GM21526 (cell line): ENCODE measurements around the gene PROK1.

ENCODE experiments used
- ATAC-seq: cut with Tn5 transposase; IDR thresholded peaks from one replicate; pipeline ENCODE4 v1.9.1; 2021; ENCODE audit warnings: moderate library complexity; ENCODE audit not compliant: unreplicated experiment, low FRiP score

PROK1 gene

DNA sequence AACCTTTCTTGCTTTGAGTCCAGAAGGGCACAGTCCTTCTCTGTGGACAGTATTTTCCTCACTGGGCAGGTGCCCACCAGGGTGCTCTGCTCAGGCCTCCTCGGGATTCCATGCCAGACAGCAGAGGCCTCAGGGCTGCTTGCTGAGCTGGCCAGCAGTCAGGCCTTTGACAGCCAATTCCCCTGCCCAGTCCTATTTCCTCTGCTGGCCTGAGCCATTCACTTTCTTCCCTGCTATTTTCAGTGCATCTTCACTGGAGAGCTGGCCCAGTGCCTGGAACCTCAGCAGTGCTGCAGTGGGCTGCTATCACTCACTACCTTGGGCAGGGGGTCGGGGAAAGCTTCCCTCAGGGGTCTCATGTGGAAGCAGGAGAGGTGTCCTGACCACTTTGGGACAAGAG, 34.8 kb downstream of the PROK1 start:
- no peak for ATAC-seq

DNA sequence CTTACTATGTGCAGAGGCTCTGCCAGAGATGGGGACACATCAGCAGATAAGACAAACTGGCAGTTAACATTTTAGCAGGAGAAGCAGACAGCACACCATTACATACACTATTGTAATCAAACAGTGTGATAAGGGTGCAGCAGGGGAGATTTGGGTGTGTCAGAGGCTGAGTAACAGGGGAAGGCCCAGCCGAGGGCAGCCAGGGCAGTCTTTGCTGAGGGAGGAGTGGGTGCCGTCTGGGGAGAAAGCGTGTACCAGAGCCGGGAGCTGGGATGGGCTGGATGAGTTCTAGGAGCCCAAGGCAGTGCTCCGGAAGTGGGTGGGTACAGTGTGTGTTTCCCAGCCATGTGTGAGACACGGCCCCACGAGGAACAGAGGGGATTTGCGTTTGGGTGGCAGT, 36.8 kb downstream of the PROK1 start:
- no peak for ATAC-seq

DNA sequence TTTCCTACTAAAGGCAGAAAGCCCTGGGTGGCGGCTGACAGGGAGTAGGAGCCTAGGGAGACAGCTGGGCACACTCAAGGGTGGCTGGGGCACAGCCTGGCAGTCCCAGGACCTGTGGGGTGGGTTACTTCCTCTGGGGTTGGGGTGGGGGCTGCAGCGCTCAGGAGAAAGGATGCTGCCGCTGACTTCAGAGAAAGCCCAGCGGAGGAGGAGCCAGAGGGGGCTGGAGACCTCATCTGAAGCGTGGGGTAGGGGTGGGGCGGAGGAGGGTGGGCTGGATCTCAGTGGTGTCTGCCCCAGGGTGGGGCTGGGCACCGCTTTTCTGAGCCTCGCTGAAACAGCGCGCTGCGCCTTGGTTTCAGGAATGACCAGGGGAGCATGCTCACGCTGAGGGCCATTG, 37.2 kb downstream of the PROK1 start:
- no peak for ATAC-seq

DNA sequence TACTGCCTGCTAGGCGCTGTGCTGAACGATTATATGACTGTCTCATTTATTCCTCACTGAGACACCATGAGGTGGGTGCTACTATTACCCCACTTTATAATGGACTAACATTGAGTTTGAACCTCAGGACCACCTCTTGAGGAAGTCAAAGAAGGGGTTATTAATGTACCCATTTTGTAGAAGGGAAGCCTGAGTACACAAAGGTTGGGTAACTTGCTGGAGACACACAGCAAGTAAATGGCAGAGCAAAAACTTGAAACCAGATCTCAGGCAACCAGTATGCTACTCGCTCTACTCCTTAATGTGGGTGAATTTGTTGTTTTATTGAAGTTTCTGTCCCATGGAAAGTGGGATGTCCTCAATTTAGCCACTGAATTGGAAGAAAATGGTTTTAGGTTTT, 37.9 kb downstream of the PROK1 start:
- no peak for ATAC-seq

DNA sequence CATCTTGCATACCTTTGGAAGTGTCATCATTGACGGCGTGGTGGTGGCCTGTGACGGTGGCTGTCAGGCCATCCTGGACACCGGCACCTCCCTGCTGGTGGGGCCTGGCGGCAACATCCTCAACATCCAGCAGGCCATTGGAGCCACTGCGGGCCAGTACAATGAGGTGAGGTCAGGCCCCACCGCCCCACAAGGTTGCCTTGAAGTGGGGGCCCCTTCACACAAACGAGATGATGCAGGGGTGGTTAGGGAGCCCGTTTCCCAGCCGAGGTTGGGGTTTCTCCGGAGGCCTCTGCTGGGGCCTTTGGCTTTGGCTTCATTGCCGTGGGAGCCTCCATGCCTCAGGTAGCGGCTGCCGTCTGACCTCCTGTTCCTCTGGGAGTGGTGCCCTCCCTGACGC, 38.5 kb downstream of the PROK1 start:
- ATAC-seq: no peak

DNA sequence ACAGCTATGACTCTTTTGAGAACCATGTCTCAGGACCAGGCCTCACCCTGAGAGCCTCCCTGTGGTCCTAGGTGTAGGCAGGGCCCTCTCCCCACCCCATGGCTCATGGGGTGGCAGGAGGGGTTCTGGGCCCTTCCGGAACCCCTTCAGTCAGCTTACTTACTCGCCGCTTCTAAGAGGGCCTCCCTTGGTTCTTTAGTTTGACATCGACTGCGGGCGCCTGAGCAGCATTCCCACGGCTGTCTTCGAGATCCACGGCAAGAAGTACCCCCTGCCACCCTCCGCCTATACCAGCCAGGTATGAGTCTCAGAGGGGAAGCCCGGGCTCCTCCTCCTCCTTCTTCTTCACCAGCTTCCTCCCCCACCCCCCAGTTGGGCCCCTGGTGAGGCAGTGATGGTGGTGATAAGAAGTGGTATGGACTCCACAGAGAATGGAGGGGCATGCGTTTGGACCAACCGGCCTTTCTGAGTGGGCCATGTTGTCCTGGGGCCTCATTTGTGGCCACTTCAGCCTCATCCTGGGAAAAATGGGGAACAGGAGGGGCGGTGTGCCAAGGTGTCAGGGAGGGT, 39.1 kb downstream of the PROK1 start:
- no peak for ATAC-seq

DNA sequence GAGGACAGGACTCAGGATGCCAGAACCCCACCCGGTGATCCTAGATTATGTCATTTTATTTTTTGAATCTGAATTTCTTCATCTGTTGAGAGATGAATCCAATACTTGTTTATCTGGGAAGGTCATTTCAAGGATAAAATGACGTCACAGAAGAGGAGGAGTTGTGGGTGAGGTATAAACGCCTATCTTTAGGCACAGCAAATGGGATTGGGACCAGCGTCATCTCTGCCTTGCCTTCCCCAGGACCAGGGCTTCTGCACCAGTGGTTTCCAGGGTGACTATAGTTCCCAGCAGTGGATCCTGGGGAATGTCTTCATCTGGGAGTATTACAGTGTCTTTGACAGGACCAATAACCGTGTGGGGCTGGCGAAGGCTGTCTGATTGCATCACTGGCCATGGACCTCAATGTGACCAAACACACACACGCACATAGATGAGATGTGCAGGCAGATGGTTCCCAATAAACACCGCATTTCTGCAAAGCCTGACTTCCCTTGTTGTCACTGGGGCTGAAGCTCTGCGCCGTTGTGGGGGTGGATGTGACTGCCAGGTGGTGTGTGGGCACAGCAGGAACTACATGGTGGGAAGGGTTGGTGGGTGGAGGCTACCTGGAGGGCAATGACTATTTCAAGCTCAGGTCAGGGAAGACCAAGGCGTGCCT, 40.0 kb downstream of the PROK1 start:
- ATAC-seq: no peak

DNA sequence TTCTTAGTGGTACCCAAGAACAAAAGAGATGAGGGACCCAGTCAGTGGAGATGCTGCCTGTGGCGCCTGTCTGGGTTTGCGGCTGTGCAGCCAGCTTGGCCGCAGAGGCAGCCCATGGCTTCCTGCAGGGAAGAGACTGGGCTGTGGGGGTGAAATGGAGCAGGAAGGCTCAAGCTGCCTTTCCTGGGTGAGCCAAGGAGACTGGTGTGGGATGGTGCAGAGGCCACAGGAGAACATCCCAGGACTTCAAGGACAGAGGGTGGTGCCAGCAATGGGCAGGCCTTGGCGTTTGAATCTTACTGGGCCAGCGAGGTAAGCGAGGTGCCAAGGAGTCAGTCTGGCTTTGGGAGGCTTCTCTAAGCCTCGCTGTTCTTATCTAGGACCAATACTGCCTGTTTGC, 41.6 kb downstream of the PROK1 start:
- ATAC-seq: no peak

DNA sequence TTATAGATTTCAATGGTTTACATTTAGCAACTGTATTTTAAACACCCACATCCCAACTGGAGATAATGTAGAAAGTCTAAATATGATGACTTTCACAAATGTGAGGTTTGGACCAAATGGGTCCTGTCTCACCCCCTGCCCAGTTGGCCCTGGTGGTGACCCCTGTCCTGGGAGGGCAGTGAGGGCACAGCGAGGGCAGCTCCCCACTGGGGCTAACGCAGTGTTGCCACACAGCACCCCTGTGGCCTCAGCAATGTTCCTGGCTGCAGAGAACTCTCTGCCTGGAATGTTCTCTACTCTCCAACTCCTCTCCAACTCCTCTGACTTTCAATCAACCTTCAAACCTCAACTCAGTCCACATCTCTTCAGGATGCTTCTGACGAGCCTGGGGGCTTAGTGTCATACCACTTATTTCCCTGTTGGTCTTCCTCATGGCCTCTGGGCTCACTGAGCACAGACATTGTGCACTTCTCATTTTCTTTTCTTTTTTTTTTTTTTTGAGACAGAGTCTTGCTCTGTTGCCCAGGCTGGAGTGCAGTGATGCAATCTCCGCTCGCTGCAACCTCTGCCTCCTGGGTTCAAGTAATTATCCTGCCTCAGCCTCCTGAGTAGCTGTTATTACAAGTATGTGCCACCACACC, 42.2 kb downstream of the PROK1 start:
- no peak for ATAC-seq

DNA sequence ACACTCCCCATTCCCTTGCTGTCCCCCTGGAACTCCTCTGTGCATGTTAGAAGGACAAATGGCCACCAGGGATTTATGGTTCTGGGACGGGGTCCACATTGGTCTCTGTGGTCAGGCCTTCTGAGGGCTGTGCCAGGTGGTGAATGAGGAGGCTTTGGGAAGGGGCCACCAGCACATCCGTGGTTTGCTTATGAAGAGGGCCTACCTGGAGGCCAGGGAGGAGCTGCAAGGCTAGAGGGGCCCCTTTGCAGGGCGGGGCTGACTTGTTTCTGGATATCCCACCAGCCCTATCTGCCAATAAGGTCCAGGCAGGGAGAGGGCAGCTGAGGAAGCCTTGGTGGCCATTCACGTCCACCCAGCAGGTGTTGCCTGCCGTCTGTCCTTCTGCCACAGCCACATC, 43.1 kb downstream of the PROK1 start:
- no peak for ATAC-seq

DNA sequence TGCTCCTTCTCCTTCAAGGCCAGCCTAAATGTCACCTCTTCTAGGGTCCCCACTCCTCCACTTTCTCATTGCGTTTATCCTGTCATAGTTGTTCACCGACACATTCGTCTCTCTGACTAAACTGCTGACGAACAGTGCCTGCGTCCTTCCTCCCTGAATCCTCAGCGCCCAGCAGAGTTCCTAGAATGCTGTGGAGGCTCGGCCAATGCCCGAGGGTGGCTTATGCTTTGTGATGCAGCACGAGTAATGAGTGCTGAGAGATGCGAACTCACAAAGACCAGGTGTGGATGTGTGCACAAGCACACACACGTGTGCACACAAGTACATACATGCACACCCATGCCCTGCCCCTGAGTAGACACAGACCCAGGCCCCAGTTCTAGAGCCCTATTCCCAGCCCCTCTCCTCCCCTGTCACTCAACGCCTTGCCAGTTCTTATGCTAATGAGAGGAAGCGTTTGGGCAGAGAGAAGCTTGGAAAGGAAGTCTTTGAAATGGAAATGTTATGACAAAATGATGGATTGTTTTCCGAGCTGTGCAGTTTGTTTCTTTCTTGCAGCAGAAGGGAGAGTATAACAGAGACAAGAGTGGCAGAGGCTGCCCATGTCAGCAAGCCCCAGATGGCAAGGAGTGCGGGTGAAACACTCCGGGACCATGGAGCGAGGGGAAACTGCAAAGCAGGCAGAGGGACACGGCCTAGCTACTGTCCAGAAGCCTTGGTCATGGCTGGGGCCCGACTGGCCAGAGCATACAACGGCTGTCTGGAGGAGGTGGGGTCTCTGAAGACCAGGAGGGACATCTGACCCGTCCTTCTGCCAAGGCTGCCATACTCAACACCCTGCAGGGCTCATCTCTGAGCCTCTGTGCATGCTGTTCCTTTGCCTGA, 43.8 kb downstream of the PROK1 start:
- no peak for ATAC-seq

DNA sequence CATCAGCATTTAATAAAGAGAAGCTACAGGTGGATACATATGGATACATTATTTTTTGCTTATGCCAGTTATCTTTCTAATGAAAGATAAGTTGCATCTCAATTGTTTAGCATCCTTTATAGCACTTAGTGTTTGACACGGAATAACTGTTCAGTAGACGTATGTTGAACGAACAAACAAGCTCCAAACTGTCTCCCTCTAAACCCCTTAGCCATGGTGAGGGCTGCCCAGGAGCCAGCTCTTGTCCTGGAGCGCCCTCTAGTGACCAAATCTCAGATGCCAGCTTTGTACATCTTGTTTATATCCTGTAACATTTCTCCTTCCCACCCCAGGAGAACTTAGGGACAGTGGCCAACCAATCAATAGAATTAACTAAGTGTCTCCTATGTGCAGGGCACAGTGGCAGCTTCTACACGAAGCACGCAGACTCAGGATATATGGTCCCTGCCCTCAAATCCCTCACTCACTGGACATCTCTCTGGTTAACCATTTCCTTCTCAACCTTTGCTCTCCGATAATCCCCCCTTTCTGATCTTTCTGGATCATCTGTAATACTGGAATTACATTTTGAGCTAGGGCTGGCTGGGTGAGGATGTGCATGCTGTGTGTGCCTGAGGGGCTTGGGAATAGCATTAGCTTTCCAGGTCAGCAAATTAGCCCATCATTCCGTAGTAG, 45.1 kb downstream of the PROK1 start:
- ATAC-seq: no peak

DNA sequence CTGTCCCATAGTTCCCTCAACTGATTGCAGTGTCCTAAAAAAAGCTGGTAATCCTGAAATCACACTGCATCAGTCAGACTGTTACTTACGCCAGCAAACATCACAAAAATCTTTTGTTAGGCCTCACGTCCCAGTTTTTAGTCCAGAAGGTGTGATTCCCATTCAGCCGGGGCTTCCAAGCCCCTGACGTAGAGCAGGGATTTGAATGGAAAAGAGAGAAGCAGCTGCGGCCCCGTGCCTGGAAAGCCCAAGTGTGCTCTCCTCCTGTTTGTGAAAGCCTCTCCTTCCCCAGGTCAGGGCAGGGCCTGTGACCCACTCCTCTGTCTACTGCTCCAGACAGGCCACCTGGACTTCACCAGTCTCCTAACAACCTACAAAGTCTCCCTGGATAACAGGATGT, 47.3 kb downstream of the PROK1 start:
- no peak for ATAC-seq

DNA sequence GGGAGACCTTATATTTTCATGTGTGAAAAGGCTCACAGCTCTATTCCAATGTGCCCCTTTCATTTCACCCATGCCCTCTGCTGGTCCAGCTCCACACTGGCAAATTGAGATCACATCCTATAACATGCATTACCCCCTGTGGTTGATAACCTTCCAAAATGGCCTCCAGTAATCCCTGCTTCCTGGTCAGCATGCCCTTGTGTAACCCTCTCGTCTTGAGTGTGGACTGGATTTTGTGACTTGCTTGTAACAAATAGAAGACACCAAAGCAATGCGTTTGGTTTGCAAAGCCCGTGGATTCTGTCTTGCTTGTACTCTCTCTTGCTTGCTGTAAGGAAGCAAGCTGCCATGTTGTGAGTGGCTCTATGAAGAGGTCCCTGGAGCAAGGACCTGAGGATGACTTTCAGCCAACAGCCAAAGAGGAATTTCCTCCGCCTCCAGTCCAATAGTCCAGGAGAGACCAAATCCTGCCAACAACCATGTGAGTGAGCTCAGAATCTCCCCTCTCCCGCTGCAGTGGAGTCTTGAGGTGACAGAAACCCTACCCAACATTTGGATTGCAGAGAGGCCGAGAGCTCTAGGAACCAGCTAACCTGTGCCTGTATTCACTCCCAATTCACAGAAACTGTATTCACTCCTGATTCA, 50.7 kb downstream of the PROK1 start:
- ATAC-seq: no peak

DNA sequence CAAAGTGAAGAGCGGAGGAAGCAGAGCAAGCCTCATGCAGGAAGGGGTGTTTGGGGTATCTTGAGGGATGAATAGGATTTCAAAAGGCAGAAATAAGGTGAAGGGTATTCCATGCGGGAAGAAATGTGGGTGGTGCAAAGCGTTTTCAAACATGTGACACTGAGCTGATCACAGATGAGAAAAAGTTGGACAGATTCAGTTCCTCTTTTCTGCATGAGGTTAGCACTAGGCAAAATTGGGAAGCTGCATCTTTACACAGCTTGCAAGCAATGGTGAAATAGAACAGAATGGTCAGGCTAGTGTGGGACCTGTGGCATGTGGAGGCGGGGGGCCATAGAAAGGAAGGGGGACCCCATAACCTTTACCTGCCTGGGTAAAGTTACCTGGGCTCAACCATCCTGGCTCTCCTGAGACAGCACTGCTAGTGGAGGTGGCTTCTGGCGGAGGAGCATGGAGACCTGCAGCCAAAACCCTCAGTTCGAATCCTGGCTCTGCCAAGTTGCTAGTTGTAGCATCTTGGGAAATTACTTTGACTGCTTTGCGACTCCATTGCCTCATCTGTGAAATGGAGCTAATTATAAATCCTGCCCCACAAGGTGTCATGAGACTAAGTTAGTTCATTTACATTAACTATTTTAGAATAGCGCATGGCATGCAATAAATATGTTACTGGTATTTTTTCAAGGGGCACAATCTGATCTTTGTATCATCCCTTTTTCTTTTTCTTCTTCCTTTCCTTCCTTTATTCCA, 51.6 kb downstream of the PROK1 start:
- no peak for ATAC-seq

DNA sequence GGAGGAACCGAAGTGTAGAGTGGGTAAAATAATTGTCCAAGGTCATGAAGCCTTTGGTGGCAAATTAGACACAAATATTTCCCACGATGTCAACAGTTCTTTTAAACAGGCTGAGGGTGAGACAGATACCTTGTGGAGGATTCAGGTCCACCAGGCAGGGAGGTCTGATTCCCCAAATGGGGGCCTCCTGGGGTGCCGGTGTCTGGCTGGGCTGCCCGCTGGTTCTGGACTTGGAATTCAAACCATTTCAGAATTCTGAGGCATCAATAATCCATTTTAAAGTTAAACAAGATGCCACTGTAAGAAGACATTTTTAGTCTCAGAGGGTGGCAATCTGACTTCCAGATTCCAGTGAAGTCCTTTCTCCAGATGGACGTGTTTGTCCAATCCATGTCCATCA, 52.5 kb downstream of the PROK1 start:
- no peak for ATAC-seq

DNA sequence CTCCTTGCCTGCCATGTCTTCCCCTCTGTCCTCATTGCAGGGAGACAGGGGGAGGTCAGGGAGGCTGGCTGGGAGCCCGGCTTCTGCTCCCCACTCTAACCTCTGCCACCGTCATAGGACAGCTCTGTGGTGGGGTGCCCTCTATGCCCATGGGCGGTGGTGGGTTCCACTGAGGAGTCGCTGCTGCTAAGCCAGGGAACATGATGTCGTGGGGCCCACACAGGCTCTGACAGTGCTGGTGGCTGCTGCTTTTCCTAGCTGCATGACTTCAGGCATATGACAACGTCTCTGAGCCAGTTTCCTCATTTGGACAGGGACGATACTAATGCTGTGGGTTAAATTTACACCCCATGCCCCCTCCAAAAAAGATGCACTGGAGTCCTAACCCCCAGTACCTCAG, 53.3 kb downstream of the PROK1 start:
- ATAC-seq: no peak

DNA sequence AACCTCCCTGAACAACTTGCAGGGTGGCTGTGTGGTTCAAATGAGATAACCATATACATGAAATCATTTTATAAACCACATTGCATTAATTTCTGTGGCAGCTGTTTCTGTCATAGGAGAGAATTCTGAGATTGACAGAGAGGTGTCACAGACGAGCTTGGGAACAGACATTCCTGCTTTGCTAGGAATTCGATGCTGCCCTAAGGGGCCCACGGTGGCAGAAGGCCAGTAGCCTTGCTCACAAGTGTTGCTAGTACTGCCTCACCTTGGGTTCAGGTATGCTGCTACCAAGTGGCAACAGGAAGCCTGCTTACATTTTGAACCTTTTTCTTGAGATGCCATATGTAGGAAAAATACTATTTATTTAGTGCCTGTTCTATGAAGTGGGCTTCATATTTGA, 54.6 kb downstream of the PROK1 start:
- ATAC-seq: no peak

DNA sequence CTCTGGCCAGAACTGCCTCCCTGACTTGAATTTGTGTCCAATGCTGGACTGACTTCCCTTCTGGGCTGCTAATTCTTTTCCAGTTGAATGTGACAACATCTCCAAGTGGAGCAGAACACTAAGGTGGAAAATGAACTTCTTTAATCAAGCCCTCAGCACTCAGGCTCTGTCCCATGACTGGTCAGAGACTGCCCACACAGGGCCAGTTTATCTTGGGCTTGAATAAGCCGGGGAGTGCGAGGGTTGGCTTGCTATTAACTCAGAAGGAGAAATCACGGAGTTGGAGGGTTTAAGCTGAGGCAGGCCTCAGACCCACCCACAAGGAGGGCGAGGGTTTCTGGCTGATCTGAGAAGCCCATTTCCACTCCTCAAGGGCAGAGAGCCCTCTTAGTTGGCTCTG, 55.6 kb downstream of the PROK1 start:
- ATAC-seq: no peak
